Common myeloid progenitor, CD34-positive (primary cell): Measurements from ENCODE around the gene HTR3B.

Experiments used
- CTCF ChIA-PET: fragments of 350-600 bp; sonication (Branson Sonifier 250); formaldehyde crosslinking; loops from one replicate; lab custom pipeline; 2021; ENCODE audit warnings: antibody characterized with exemption; lab: Charles Lee
- POLR2A ChIA-PET: fragments of 350-600 bp; sonication (Branson Sonifier 250); formaldehyde crosslinking; loops from one replicate; lab custom pipeline; 2021; ENCODE audit warnings: antibody characterized with exemption; lab: Charles Lee
- DNase-seq, 3 donors: peaks; one replicate each; pipeline versions ENCODE4 v3.0.0 to v3.0.0-alpha.2; 2013
- H3K27ac ChIP-seq, 2 experiments: 1 replicate in 1 of 2; 2 replicates in 1 of 2; pipeline ENCODE4 v1.7.0; 2013; ENCODE audit warnings: inconsistent platforms in 2 of 2, low read length in 2 of 2, mild to moderate bottlenecking in 2 of 2, low read depth in 1 of 2, moderate library complexity in 1 of 2; ENCODE audit not compliant: severe bottlenecking in 2 of 2, insufficient read depth in 1 of 2, poor library complexity in 1 of 2
- H3K27me3 ChIP-seq, 5 experiments: replicated peaks in 2 of 5; 1 replicate in 3 of 5; 2 replicates in 2 of 5; pipeline versions ENCODE4 v1.6.1 to v1.7.0; 2013; ENCODE audit warnings: low read length in 4 of 5, mild to moderate bottlenecking in 2 of 5, moderate library complexity in 2 of 5, inconsistent platforms in 1 of 5; ENCODE audit not compliant: insufficient read depth in 5 of 5, control insufficient read depth in 4 of 5
- H3K36me3 ChIP-seq, 4 experiments: 1 replicate in 2 of 4; 2 replicates in 2 of 4; pipeline versions ENCODE4 v1.6.1 to v1.7.0; 2013; ENCODE audit warnings: low read length in 3 of 4, control low read depth in 1 of 4, mild to moderate bottlenecking in 1 of 4; ENCODE audit not compliant: control insufficient read depth in 4 of 4, insufficient read depth in 4 of 4
- H3K4me1 ChIP-seq, 4 experiments: 1 replicate in 3 of 4; 2 replicates in 1 of 4; pipeline versions ENCODE4 v1.6.1 to v1.7.1; 2013; ENCODE audit warnings: low read length in 3 of 4, mild to moderate bottlenecking in 3 of 4, control low read depth in 1 of 4, inconsistent platforms in 1 of 4, moderate library complexity in 1 of 4; ENCODE audit not compliant: control insufficient read depth in 4 of 4, insufficient read depth in 4 of 4; ENCODE audit errors: control extremely low read depth in 1 of 4
- H3K4me3 ChIP-seq, 7 experiments: 1 replicate in 4 of 7; 2 replicates in 3 of 7; pipeline versions ENCODE4 v1.5.1 to v1.7.0; 2013; ENCODE audit warnings: mild to moderate bottlenecking in 7 of 7, low read length in 6 of 7, moderate library complexity in 6 of 7, inconsistent platforms in 2 of 7, low read depth in 2 of 7, control low read depth in 1 of 7; ENCODE audit not compliant: insufficient read depth in 4 of 7, control insufficient read depth in 1 of 7; ENCODE audit errors: extremely low read depth in 1 of 7
- H3K9me3 ChIP-seq, 5 experiments: 1 replicate in 4 of 5; 2 replicates in 1 of 5; pipeline versions ENCODE4 v1.6.1 to v1.7.1; 2013; ENCODE audit warnings: low read length in 4 of 5, mild to moderate bottlenecking in 2 of 5, inconsistent platforms in 1 of 5, low read depth in 1 of 5, moderate library complexity in 1 of 5; ENCODE audit not compliant: control insufficient read depth in 4 of 5, insufficient read depth in 2 of 5; ENCODE audit errors: control extremely low read depth in 1 of 5
- WGBS: methylation state at CpG from one replicate; pipeline ENCODE4 v1.1.5; 2013; ENCODE audit not compliant: insufficient coverage; 5-methylcytosine and 5-hydroxymethylcytosine counted together

Gene HTR3B

GRCh38 chr11:113952070-113952469 is 47.5 kb downstream of the HTR3B start:
- no peak for DNase-seq
- CTCF ChIA-PET: no interaction called here
- H3K36me3 ChIP-seq: no peaks in the 10 kb centered on the region
- peaks cover 0 to 4% (median 0%) of the 10 kb centered on the region in 4 experiments for H3K4me1 ChIP-seq
- H3K4me3 ChIP-seq: no peak overlapping the region
- no peaks in the 10 kb centered on the region for H3K9me3 ChIP-seq
- H3K27ac ChIP-seq: no peak overlapping the region
- peaks cover 0 to 14% (median 5%) of the 10 kb centered on the region in 5 experiments for H3K27me3 ChIP-seq
- WGBS: 97% methylated on average over 5 of the region's 10 CpGs
- POLR2A ChIA-PET: no interaction called here

GRCh38 chr11:113952588-113952987 is 48.0 kb downstream of the HTR3B start:
- H3K4me3 ChIP-seq: no peak overlapping the region
- peaks cover 0 to 14% (median 5%) of the 10 kb centered on the region in 5 experiments for H3K27me3 ChIP-seq
- CTCF ChIA-PET: no interaction called here

GRCh38 chr11:113954235-113954634 is 49.6 kb downstream of the HTR3B start:
- Histone ChIP-seq H3K36me3 (no peaks in the 10 kb centered on the region), H3K27ac (no peak overlapping the region), H3K4me3 (no peak overlapping the region), H3K4me1 (peaks cover 0 to 4% (median 0%) of the 10 kb centered on the region in 4 experiments), H3K9me3 (no peaks in the 10 kb centered on the region), H3K27me3 (peaks cover 2 to 14% (median 5%) of the 10 kb centered on the region in 5 experiments)
- CTCF ChIA-PET: no interaction called here
- POLR2A ChIA-PET: no interaction called here
- 78% methylated on average over 6 of the region's 6 CpGs for WGBS
- DNase-seq: no peak

More at GRCh38 chr11:113952588-113952987, 48.0 kb downstream of the HTR3B start:
- DNase-seq: peak in 2 of 3 donors; percentile 2 to 5
- WGBS: 55% methylated on average over 9 of the region's 10 CpGs
- Histone ChIP-seq H3K9me3 (no peaks in the 10 kb centered on the region), H3K36me3 (no peaks in the 10 kb centered on the region), H3K27ac (no peak overlapping the region), H3K4me1 (peaks cover 0 to 4% (median 0%) of the 10 kb centered on the region in 4 experiments)
- POLR2A ChIA-PET: no interaction called here

- no peaks in the 10 kb centered on the region for H3K36me3 ChIP-seq
- H3K4me1 ChIP-seq: peaks cover 0 to 4% (median 2%) of the 10 kb centered on the region in 4 experiments
- no peak overlapping the region for H3K4me3 ChIP-seq
- POLR2A ChIA-PET: no interaction called here
- H3K9me3 ChIP-seq: no peaks in the 10 kb centered on the region
- DNase-seq: no peak
- peaks cover 2 to 8% (median 5%) of the 10 kb centered on the region in 5 experiments for H3K27me3 ChIP-seq
- H3K27ac ChIP-seq: no peak overlapping the region
- 87% methylated on average over 5 of the region's 9 CpGs for WGBS
- CTCF ChIA-PET: interaction anchor here (1.4 kb wide), 1 partner anchor 18 kb away, joined by 3 read pairs; no protein-coding TSS in a partner anchor
These were observed 52.4 kb downstream of the HTR3B start for GRCh38 chr11:113956986-113957385.

GRCh38 chr11:113960702-113961330 is 56.2 kb downstream of the HTR3B start:
- ChIA-PET CTCF (interaction anchor here (0.7 kb wide), 1 partner anchor 30 kb away, joined by 3 read pairs; no protein-coding TSS in a partner anchor), POLR2A (no interaction called here)
- H3K27me3 ChIP-seq: peaks cover 0 to 7% (median 2%) of the 10 kb centered on the region in 5 experiments
- H3K4me3 ChIP-seq: no peak overlapping the region
- 71% methylated on average over 7 of the region's 9 CpGs for WGBS
- no peaks in the 10 kb centered on the region for H3K9me3 ChIP-seq
- no peak for DNase-seq
- H3K4me1 ChIP-seq: peaks cover 0 to 3% (median 0%) of the 10 kb centered on the region in 4 experiments
- no peak overlapping the region for H3K27ac ChIP-seq
- H3K36me3 ChIP-seq: no peaks in the 10 kb centered on the region

GRCh38 chr11:113967361-113967760 is 62.8 kb downstream of the HTR3B start:
- no peaks in the 10 kb centered on the region for H3K36me3 ChIP-seq
- CTCF ChIA-PET: no interaction called here
- H3K9me3 ChIP-seq: no peaks in the 10 kb centered on the region
- H3K27ac ChIP-seq: no peak overlapping the region
- WGBS: no CpG with 5 or more reads among the region's 1 CpG
- H3K4me3 ChIP-seq: no peak overlapping the region
- H3K4me1 ChIP-seq: no peaks in the 10 kb centered on the region
- POLR2A ChIA-PET: no interaction called here
- DNase-seq: no peak
- H3K27me3 ChIP-seq: peaks cover 0 to 5% (median 2%) of the 10 kb centered on the region in 5 experiments

- ChIA-PET CTCF (no interaction called here), POLR2A (no interaction called here)
- WGBS: 97% methylated on average over 15 of the region's 15 CpGs
These were observed 67.1 kb downstream of the HTR3B start for GRCh38 chr11:113971506-113972195.

More at GRCh38 chr11:113971506-113972195, 67.1 kb downstream of the HTR3B start:
- Histone ChIP-seq H3K27me3 (peaks cover 0 to 8% (median 3%) of the 10 kb centered on the region in 5 experiments), H3K4me1 (peaks cover 0 to 2% (median 0%) of the 10 kb centered on the region in 4 experiments), H3K27ac (no peak overlapping the region), H3K36me3 (no peaks in the 10 kb centered on the region), H3K4me3 (no peak overlapping the region), H3K9me3 (no peaks in the 10 kb centered on the region)
- DNase-seq: no peak
